Hepatocyte (in vitro differentiated cells): ENCODE measurements around the gene AUNIP. TPM values are rescaled to one million over a fixed set of nuclear protein-coding genes. Genes with fewer than 3 reads are reported as not detected.

Source experiments
- DNase-seq: peaks from one replicate; pipeline ENCODE4 v3.0.0-alpha.2; 2016; ENCODE audit warnings: low spot score
- H2AFZ ChIP-seq: fragments of 200-600 bp; sonication (generic); 2 replicates; pipeline ENCODE4 v1.6.0; 2016; ENCODE audit warnings: antibody characterized with exemption, mild to moderate bottlenecking
- H3K27ac ChIP-seq: fragments of 200-600 bp; sonication (generic); 2 replicates; pipeline ENCODE4 v1.5.1; 2016; ENCODE audit warnings: mild to moderate bottlenecking
- H3K27me3 ChIP-seq: fragments of 200-600 bp; sonication (generic); 2 replicates; pipeline ENCODE4 v1.6.1; 2016
- H3K36me3 ChIP-seq: fragments of 200-600 bp; sonication (generic); replicated peaks from 2 replicates; pipeline ENCODE4 v1.5.1; 2016; ENCODE audit warnings: low read depth; ENCODE audit not compliant: insufficient read depth
- H3K4me1 ChIP-seq: fragments of 200-600 bp; sonication (generic); 2 replicates; pipeline ENCODE4 v1.5.1; 2016; ENCODE audit warnings: mild to moderate bottlenecking, moderate library complexity; ENCODE audit not compliant: insufficient read depth
- H3K4me2 ChIP-seq: fragments of 200-600 bp; sonication (generic); 2 replicates; pipeline ENCODE4 v1.6.0; 2016
- H3K4me3 ChIP-seq: fragments of 200-600 bp; sonication (generic); 2 replicates; pipeline ENCODE4 v1.5.1; 2016; ENCODE audit warnings: mild to moderate bottlenecking
- H3K79me2 ChIP-seq: fragments of 200-600 bp; sonication (generic); 2 replicates; pipeline ENCODE4 v1.6.0; 2017; ENCODE audit warnings: mild to moderate bottlenecking
- H3K9me2 ChIP-seq: fragments of 200-600 bp; sonication (generic); replicated peaks from 2 replicates; pipeline ENCODE4 v1.6.0; 2017; ENCODE audit warnings: mild to moderate bottlenecking; ENCODE audit not compliant: insufficient read depth
- H3K9me3 ChIP-seq: fragments of 200-600 bp; sonication (generic); 2 replicates; pipeline ENCODE4 v1.5.1; 2016; ENCODE audit warnings: low read depth, mild to moderate bottlenecking
- H4K20me1 ChIP-seq: fragments of 200-600 bp; sonication (generic); 2 replicates; pipeline ENCODE4 v1.6.0; 2016; ENCODE audit warnings: mild to moderate bottlenecking; ENCODE audit not compliant: insufficient read depth, poor library complexity, severe bottlenecking
- CTCF ChIP-seq: fragments of 200-600 bp; sonication (generic); IDR thresholded peaks from 2 replicates; pipeline ENCODE4 v1.5.1; 2016; ENCODE audit warnings: antibody characterized with exemption, mild to moderate bottlenecking; ENCODE audit not compliant: poor library complexity
- EZH2 ChIP-seq: fragments of 200-600 bp; sonication (generic); IDR thresholded peaks from 2 replicates; pipeline ENCODE4 v1.6.1; 2016; ENCODE audit warnings: antibody characterized with exemption, mild to moderate bottlenecking, borderline replicate concordance
- EZH2phosphoT487 ChIP-seq: fragments of 200-600 bp; sonication (generic); IDR thresholded peaks from one replicate; pipeline ENCODE4 v1.6.1; 2018; ENCODE audit warnings: antibody characterized with exemption, mild to moderate bottlenecking, low read depth, moderate library complexity; ENCODE audit not compliant: unreplicated experiment, severe bottlenecking
- whole genome bisulfite sequencing: methylation state at CpG from one replicate; pipeline ENCODE4 v1.1.6; 2016; ENCODE audit warnings: low lambda C conversion rate; ENCODE audit errors: missing lambda C conversion rate; 5-methylcytosine and 5-hydroxymethylcytosine counted together
- polyA plus RNA-seq: library from polyadenylated mRNA; unstranded; fragments of >200 nt; fragmentation: Nextera tagmentation; extraction: Ambion mirVana; gene quantifications from 2 replicates; pipeline ENCODE4 v1.2.1, GENCODE V29; 2016
- total RNA-seq: library from RNA; depleted of rRNA; stranded (reverse); fragments of >200 nt; gene quantifications from 2 replicates; pipeline ENCODE4 v1.2.3, GENCODE V29; 2014

Gene AUNIP
- total and polyA plus RNA-seq, 2 experiments from 2014 or later = 0.41 to 1.3 TPM

DNA sequence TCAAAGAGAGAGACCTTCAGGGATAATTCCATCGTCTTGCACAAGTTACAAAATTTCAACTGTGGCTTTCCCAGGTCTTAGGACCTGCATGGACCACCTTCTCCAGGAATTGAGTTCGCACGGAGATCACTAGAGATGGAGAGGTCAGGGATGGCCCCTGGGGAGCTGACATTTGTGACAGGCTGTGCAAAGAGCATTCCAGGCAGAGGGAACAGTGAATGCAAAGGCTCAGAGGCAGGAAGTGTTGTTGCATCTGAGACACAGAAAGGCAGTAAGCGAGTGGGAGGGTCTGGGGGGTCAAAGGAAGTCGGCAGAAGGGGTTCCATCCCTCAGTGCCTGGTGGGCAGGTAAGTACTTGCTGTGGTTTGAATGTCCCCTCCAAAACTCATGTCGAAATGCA, 68.8 kb downstream of the AUNIP start:
- no peak for TF ChIP-seq CTCF
- no peak for TF ChIP-seq EZH2
- no peak for TF ChIP-seq EZH2phosphoT487
- Histone ChIP-seq H3K79me2 (no peaks in the 10 kb centered on the region), H3K4me3 (no peak overlapping the region), H3K4me2 (no peak overlapping the region), H3K27ac (no peak overlapping the region), H4K20me1 (no peaks in the 10 kb centered on the region), H2AFZ (no peak overlapping the region), H3K4me1 (peaks cover 14% of the 10 kb centered on the region), H3K36me3 (no peaks in the 10 kb centered on the region), H3K9me3 (no peaks in the 10 kb centered on the region), H3K9me2 (no peaks in the 10 kb centered on the region), H3K27me3 (no peaks in the 10 kb centered on the region)
- WGBS = 91% methylated on average over 6 of the region's 6 CpGs
- no peak for DNase-seq

DNA sequence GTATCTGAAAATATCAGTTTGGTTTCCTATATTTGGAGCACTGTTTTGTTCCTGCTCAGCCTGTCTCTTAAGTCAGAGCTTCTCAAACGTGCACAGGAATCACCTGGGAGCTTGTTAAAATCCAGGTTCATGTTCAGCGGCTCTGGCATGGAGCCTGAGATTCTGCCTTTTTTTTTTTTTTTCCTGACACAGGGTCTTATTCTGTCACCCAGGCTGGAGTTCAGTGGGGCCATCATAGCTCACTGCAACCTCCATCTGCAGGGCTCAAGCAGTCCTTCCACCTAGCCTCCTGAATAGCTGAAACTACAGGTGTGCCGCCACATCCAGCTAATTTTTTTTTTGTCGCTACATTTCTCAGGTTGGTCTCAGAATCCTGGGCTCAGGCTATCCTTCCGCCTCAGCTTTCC, 71.5 kb downstream of the AUNIP start:
- no peak overlapping the region for H3K4me2 ChIP-seq
- no peak overlapping the region for H3K27ac ChIP-seq
- no peak for TF ChIP-seq CTCF
- no peak for TF ChIP-seq EZH2
- TF ChIP-seq EZH2phosphoT487 = no peak
- no peak overlapping the region for H2AFZ ChIP-seq
- H3K9me2 ChIP-seq = no peaks in the 10 kb centered on the region
- H3K36me3 ChIP-seq = no peaks in the 10 kb centered on the region
- no peaks in the 10 kb centered on the region for H3K9me3 ChIP-seq
- no peak overlapping the region for H3K4me3 ChIP-seq
- 89% methylated on average over 5 of the region's 5 CpGs for WGBS
- peaks cover 26% of the 10 kb centered on the region for H3K4me1 ChIP-seq
- no peaks in the 10 kb centered on the region for H3K79me2 ChIP-seq
- no peaks in the 10 kb centered on the region for H3K27me3 ChIP-seq
- H4K20me1 ChIP-seq = no peaks in the 10 kb centered on the region
- DNase-seq = no peak

- Histone ChIP-seq H3K27ac (peak overlapping the region; percentile 56), H3K79me2 (no peaks in the 10 kb centered on the region), H3K36me3 (no peaks in the 10 kb centered on the region), H3K4me2 (no peak overlapping the region), H3K4me1 (peaks cover 26% of the 10 kb centered on the region), H3K9me3 (no peaks in the 10 kb centered on the region), H2AFZ (no peak overlapping the region), H3K27me3 (no peaks in the 10 kb centered on the region), H4K20me1 (no peaks in the 10 kb centered on the region), H3K9me2 (no peaks in the 10 kb centered on the region), H3K4me3 (no peak overlapping the region)
- WGBS = 72% methylated on average over 11 of the region's 11 CpGs
- TF ChIP-seq CTCF (no peak), EZH2 (no peak), EZH2phosphoT487 (no peak)
- DNase-seq = no peak
Measured at GRCh38 chr1:25786887-25787759, 72.1 kb downstream of the AUNIP start.
